GM18867 (cell line): ENCODE measurements around the gene SUSD1.
A peak's percentile ranks its signal among the peaks of the same experiment; 100 is the strongest.

Source experiments
- ATAC-seq: cut with Tn5 transposase; IDR thresholded peaks from one replicate; pipeline ENCODE4 v1.9.1; 2021; ENCODE audit warnings: mild to moderate bottlenecking, moderate library complexity; ENCODE audit not compliant: unreplicated experiment

The SUSD1 gene

GRCh38 chr9:112020680-112021596 lies 154.2 kb downstream of the SUSD1 start:
- ATAC-seq = no peak

GRCh38 chr9:112017878-112018277 lies 157.2 kb downstream of the SUSD1 start:
- ATAC-seq = no peak

- ATAC-seq = no peak
Measured at GRCh38 chr9:112015736-112016135, 159.4 kb downstream of the SUSD1 start.

- ATAC-seq = no peak
Measured at GRCh38 chr9:112015149-112015548, 159.9 kb downstream of the SUSD1 start.

- ATAC-seq = no peak
Measured at GRCh38 chr9:112013266-112013665, 161.8 kb downstream of the SUSD1 start.

GRCh38 chr9:112012026-112012902 lies 162.8 kb downstream of the SUSD1 start:
- ATAC-seq = peak; percentile 92

- no peak for ATAC-seq
Measured at GRCh38 chr9:112011051-112011620, 164.0 kb downstream of the SUSD1 start.

GRCh38 chr9:112010537-112010936 lies 164.6 kb downstream of the SUSD1 start:
- ATAC-seq = no peak

GRCh38 chr9:112009656-112010055 lies 165.4 kb downstream of the SUSD1 start:
- ATAC-seq = no peak

GRCh38 chr9:112007575-112008240 lies 167.4 kb downstream of the SUSD1 start:
- ATAC-seq = no peak

- no peak for ATAC-seq
Measured at GRCh38 chr9:112006361-112007020, 168.6 kb downstream of the SUSD1 start.

- ATAC-seq = no peak
Measured at GRCh38 chr9:112005939-112006338, 169.2 kb downstream of the SUSD1 start.

- no peak for ATAC-seq
Measured at GRCh38 chr9:112003538-112003937, 171.6 kb downstream of the SUSD1 start.

- no peak for ATAC-seq
Measured at GRCh38 chr9:112002847-112003457, 172.1 kb downstream of the SUSD1 start.

GRCh38 chr9:112002131-112002846 lies 172.8 kb downstream of the SUSD1 start:
- no peak for ATAC-seq

- no peak for ATAC-seq
Measured at GRCh38 chr9:112000743-112001142, 174.4 kb downstream of the SUSD1 start.

- ATAC-seq = no peak
Measured at GRCh38 chr9:111999319-111999718, 175.8 kb downstream of the SUSD1 start.

GRCh38 chr9:111997831-111998230 lies 177.3 kb downstream of the SUSD1 start:
- no peak for ATAC-seq

GRCh38 chr9:111994831-111995458 lies 180.2 kb downstream of the SUSD1 start:
- peak; percentile 42 for ATAC-seq
